GM23248 (cell line): ENCODE data around the gene NAALAD2.

Experiments
- EZH2 ChIP-seq: fragments of 200-600 bp; sonication (generic); IDR thresholded peaks from 2 replicates; pipeline ENCODE4 v1.6.1; 2018; ENCODE audit warnings: antibody characterized with exemption, mild to moderate bottlenecking; ENCODE audit not compliant: insufficient read depth, poor library complexity, severe bottlenecking
- EZH2phosphoT487 ChIP-seq: fragments of 200-600 bp; sonication (generic); IDR thresholded peaks from 2 replicates; pipeline ENCODE4 v1.6.1; 2018; ENCODE audit warnings: antibody characterized with exemption, moderate library complexity, mild to moderate bottlenecking, low read depth; ENCODE audit not compliant: insufficient read depth

DNA sequence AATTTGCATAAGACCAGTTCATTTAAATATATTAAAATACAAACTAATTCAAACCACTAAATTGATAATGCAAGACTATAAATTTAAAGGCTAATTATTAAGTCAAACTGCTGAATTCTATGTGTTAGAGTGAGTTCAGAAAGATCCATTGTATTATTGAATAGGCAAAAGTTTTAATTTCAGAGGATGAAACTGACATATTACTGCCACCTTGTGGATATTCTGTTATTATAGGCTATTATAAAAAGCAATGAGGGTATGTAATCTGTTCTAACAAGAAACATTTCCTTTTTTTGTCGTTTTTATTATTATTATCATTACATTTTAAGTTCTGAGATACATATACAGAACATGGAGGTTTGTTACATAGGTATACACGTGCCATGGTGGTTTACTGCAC lies 20.9 kb upstream of the NAALAD2 start:
- TF ChIP-seq EZH2 (no peak), EZH2phosphoT487 (no peak)
